Measurements from ENCODE around the gene LAMA1.

GRCh38 chr18:7094427-7094826 lies 23.2 kb downstream of the LAMA1 start:
- TF ChIP-seq EZH2 (IDR thresholded peaks at IDR 0.05) (no peak), POLR2AphosphoS5 (IDR thresholded peaks at IDR 0.05; ENCODE audit: borderline replicate concordance, low read depth, low read length) (no peak), FOXP2 (optimal IDR thresholded peaks at IDR 0.05; ENCODE audit: control extremely low read depth, extremely low read length, insufficient read depth) (no peak)
